ENCODE data around the gene H2BK1. TPM values are rescaled to one million over a fixed set of nuclear protein-coding genes. Genes with fewer than 3 reads are reported as not detected.

The H2BK1 gene
- total RNA-seq, 4 donors from 2014 or later: not detected

GRCh38 chr7:151240536-151240935, 30.2 kb upstream of the H2BK1 start:
- intact Hi-C loops (cut with DNase I; ENCODE audit: low total_unique reads): no loop called here

DNA sequence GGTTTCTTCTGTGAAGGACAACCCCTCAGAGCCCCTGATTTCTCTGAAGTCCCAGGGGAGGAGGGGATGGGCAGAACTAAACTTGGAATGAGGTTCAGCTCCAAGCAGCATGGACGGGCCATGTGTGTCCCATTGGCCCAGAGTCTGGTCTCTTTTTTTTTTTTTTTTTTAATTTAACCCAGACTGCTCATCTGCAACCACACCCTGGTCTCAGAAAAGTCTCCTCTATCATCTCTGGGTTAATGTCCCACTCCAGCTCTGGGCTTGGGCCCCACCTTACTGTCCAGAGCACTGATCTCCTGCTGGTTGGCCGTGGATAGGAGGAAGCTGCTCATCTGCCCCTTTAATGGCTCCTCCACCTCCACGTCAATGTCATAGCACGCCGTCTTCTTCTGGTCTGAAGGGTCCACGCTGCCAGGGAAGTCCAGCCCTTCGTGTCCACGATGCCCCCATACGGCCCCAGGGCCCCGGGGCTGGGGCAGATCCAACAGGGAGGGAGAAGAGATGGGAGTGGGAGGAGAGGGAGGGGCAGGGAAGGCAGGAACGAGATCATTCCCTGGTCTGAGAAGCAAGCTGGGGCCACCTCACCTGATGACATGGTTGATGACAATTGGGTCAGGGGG, 29.7 kb upstream of the H2BK1 start:
- no peak overlapping the region for H3K4me3 ChIP-seq (ENCODE audit: low read depth, poor library complexity, severe bottlenecking)
- intact Hi-C loops (cut with DNase I; ENCODE audit: low total_unique reads): no loop called here
- no peak for TF ChIP-seq POLR2A (IDR thresholded peaks at IDR 0.05)
- TF ChIP-seq, protein P1, sequence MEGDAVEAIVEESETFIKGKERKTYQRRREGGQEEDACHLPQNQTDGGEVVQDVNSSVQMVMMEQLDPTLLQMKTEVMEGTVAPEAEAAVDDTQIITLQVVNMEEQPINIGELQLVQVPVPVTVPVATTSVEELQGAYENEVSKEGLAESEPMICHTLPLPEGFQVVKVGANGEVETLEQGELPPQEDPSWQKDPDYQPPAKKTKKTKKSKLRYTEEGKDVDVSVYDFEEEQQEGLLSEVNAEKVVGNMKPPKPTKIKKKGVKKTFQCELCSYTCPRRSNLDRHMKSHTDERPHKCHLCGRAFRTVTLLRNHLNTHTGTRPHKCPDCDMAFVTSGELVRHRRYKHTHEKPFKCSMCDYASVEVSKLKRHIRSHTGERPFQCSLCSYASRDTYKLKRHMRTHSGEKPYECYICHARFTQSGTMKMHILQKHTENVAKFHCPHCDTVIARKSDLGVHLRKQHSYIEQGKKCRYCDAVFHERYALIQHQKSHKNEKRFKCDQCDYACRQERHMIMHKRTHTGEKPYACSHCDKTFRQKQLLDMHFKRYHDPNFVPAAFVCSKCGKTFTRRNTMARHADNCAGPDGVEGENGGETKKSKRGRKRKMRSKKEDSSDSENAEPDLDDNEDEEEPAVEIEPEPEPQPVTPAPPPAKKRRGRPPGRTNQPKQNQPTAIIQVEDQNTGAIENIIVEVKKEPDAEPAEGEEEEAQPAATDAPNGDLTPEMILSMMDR (IDR thresholded peaks at IDR 0.05): no peak
- DNase-seq (ENCODE audit: low spot score in 2 of 2): peak in 1 of 2 donors; percentile 69
- 44 to 50% methylated on average over 11 of the region's 11 CpGs for WGBS, 2 donors

More at GRCh38 chr7:151240536-151240935, 30.2 kb upstream of the H2BK1 start:
- WGBS, 2 donors: 80 to 81% methylated on average over 4 of the region's 4 CpGs
- no peak overlapping the region for H3K4me3 ChIP-seq (ENCODE audit: low read depth, poor library complexity, severe bottlenecking)
- TF ChIP-seq, protein P1 (IDR thresholded peaks at IDR 0.05): no peak
- TF ChIP-seq POLR2A (IDR thresholded peaks at IDR 0.05): no peak
- DNase-seq (ENCODE audit: low spot score in 2 of 2): no peak

DNA sequence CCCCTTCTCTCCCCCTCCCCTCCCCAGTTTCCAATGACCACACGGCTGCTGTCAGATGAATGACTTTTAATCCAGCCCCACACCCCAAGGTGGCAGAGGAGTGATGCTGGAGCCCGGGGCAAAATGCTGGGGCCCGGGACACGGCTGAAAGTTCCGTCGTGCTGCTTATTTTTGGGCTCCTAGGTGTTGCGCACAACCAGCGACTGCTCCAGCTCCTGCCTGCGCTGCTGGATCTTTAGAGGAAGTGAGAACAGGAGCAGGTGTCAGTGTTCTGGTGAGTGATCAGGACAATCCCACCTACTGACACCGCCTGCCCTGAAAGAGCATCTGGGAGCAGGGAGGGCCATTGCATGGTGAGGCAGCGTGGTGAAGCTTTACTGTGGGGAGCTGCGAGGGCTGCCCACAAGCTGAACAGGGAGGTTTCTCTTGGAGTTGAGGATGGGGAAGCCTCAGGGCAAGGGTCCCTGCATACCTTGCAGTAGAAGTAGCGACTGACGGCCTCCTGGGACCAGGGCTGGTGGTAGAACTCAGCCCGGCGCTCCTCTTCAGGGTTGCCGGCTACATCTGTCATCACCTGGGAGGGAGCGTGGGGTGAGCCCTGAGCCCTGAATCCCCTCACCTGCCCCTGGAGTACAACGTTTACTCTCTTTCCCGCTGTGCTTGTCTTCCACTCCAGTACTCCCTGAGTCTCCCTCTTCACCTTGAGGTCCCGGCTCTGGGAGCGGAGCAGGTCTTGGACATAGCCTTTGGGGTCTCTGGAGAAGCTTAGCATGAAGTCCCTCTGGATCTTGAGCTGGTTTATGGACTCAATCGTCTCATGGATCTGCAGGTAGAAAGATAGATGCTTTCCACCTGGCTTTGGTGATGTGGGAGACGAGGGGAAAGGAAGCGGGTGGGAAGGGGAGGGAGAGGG, 28.9 kb upstream of the H2BK1 start:
- intact Hi-C loops (cut with DNase I; ENCODE audit: low total_unique reads): no loop called here
- no peak overlapping the region for H3K4me3 ChIP-seq (ENCODE audit: low read depth, poor library complexity, severe bottlenecking)
- TF ChIP-seq POLR2A (IDR thresholded peaks at IDR 0.05): no peak
- TF ChIP-seq, protein P1 (IDR thresholded peaks at IDR 0.05): no peak
- 88% methylated on average over 25 of the region's 25 CpGs for WGBS, 2 donors
- DNase-seq (ENCODE audit: low spot score in 2 of 2): peak in 1 of 2 donors; percentile 82

GRCh38 chr7:151238190-151238810, 28.0 kb upstream of the H2BK1 start:
- H3K4me3 ChIP-seq (ENCODE audit: low read depth, poor library complexity, severe bottlenecking): no peak overlapping the region
- 65 to 82% methylated on average over 16 to 17 of the region's 17 CpGs for WGBS, 2 donors
- DNase-seq (ENCODE audit: low spot score in 2 of 2): peak in 1 of 2 donors; percentile 79
- intact Hi-C loops (cut with DNase I; ENCODE audit: low total_unique reads): no loop called here
- no peak for TF ChIP-seq POLR2A (IDR thresholded peaks at IDR 0.05)
- TF ChIP-seq, protein P1 (IDR thresholded peaks at IDR 0.05): no peak

DNA sequence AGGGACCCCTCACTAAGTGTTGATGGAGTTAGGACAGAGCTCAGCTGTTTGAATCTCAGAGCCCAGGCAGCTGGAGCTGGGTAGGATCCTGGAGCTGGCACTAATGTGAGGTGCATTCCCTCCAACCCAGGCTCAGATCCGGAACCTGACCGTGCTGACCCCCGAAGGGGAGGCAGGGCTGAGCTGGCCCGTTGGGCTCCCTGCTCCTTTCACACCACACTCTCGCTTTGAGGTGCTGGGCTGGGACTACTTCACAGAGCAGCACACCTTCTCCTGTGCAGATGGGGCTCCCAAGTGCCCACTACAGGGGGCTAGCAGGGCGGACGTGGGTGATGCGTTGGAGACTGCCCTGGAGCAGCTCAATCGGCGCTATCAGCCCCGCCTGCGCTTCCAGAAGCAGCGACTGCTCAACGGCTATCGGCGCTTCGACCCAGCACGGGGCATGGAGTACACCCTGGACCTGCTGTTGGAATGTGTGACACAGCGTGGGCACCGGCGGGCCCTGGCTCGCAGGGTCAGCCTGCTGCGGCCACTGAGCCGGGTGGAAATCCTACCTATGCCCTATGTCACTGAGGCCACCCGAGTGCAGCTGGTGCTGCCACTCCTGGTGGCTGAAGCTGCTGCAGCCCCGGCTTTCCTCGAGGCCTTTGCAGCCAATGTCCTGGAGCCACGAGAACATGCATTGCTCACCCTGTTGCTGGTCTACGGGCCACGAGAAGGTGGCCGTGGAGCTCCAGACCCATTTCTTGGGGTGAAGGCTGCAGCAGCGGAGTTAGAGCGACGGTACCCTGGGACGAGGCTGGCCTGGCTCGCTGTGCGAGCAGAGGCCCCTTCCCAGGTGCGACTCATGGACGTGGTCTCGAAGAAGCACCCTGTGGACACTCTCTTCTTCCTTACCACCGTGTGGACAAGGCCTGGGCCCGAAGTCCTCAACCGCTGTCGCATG, 27.2 kb upstream of the H2BK1 start:
- WGBS, 2 donors: 89% methylated on average over 40 to 44 of the region's 44 CpGs
- no peak overlapping the region for H3K4me3 ChIP-seq (ENCODE audit: low read depth, poor library complexity, severe bottlenecking)
- TF ChIP-seq, protein P1 (IDR thresholded peaks at IDR 0.05): no peak
- no peak for TF ChIP-seq POLR2A (IDR thresholded peaks at IDR 0.05)
- intact Hi-C loops (cut with DNase I; ENCODE audit: low total_unique reads): no loop called here
- peak in 1 of 2 donors; percentile 83 for DNase-seq (ENCODE audit: low spot score in 2 of 2)

Data from lower leg skin (tissue), 4 donors.